ENCODE results near the gene C14orf119.
"Not testable (repeated sequence)": the region's sequence is repeated elsewhere in the genome, so short reads cannot be mapped to it uniquely, and the experiment has no call there.

C14orf119 gene

DNA sequence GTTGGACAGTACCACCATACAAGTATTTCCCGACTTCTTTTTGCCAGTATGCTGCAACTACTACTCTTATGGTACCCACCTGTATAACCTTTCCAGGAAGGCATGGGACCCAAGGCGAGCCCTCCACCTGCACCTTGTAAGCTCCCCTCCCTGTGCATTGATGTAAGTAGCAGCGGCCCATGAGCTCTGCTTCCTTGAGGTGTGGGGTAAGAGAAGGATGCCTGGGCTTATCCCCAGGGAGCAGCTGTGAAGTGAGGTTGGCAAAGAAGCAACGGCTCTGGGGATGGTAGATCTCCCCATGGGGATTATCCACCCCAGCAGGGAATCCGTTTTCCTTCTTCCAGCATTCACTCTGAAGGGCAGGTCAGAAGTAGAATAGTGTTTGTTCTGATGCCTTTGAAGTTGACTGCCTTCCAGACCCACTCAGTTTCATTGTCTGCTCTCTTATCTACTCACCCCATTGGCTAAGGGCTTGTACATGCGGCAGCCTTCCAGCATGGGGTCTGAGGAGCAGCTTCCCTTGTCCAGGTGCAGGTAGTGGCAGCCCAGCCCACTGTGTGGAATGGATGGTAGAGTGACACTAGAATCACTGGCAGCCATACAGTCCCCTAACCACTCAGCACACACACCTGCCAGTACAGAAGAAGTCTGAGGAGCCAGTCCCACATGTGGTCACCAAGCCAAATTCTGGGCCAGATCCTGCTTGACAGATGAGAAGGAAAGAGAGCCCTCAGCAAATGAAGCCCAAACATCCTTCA is 6.1 kb downstream of the C14orf119 start:
- intact Hi-C loops (cut with DNase I): no loop called here
- peak in 1 of 42 donors; percentile 0 for DNase-seq

DNA sequence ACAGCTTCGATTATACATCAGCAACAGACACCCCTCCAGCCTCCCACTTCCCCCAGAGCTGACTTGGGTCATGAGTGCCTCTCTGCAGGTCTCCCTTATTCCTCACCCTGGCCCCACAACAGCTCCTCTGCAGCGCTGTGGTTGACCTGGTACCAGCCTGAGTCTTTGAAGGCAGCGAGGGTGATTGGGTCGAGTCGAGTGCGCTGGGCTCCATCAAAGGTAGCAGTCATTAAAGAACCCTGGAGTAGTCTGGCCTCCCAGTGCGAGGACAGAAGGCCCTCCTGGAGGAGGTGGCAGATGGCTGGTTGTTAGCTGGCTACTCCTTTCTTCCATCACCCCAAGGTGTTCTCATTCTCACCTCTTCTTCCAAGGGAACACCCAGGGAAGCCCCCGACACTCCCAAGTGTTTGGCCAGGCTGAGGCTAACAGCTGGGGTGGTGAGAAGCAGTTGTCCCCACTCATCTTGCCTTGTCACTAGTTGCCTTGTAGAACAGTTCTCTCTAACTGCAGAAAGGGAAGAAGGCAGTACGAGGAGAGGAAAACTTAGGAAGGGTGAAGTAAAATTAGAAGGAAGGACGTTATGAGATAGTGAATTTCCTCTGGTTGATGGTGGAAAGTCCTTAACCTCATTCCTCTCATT is 6.8 kb downstream of the C14orf119 start:
- intact Hi-C loops (cut with DNase I): no loop called here
- DNase-seq: peak in 2 of 42 donors; percentile 0 to 17

DNA sequence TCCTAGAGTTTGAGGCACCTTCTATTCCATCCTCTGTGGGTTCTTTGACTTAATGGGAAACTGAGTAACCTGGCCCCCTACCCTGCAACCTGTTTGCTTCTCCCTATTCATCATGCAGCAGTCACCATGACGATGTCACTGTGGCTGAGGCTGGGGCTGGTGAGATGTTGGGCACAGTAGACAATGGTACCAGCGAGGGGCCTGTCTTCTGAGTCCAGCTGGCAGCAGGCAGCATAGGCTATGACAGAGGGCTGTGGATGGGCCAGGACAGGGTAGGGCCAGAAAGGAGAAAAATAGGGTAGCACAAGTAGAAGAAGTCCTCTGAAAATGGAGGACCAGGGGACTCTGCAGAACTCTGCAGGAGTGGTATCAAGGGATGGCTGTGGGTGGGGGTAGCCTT is 7.5 kb downstream of the C14orf119 start:
- intact Hi-C loops (cut with DNase I): no loop called here
- DNase-seq: peak in 14 of 42 donors; percentile 20 to 67 (median 42)

DNA sequence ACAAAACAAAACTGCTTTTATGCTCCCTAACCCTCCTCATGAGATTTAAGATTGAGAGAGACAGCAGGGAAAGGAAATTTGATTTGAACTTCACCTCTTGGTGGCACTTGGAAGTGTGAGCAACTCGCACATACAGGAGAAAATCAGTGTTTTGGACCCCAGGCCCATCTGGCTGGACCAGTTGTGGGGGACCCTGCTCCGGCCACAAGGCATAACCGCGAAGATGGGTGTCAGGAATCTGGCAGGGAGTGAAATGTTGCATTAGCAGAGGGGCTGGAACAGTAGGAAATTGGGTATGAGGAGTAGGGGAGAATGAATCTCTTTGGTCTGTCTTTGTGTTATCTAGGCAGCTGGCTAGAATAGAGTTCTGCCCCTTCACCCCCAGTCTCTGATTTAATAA is 8.3 kb downstream of the C14orf119 start:
- intact Hi-C loops (cut with DNase I): no loop called here
- no peak for DNase-seq

DNA sequence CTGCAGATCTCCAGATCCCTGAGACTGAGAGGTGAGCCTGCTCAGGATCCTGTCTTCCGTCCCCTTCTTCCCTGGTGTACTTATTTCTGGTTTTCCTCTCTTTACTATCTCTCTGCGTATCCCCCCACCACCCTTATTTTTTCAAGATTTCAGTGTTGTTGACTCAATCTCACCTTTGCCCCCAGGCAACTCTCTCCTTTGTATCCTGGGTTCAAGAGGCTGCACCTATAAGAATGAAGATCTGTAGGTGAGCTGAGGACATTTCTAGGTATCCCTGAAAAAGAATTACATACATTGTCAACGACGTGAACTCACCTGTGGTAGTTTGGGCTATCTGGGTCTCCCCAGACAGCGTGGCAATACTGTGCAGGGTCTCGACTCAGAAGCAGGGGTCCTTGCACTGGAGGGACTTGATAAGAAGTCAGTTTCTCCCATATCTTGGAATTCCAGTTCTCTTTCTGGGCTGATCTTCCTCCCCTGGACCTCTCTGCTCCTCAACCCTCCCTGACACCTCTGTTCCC is 8.8 kb downstream of the C14orf119 start:
- peak in 1 of 42 donors; percentile 2 for DNase-seq

DNA sequence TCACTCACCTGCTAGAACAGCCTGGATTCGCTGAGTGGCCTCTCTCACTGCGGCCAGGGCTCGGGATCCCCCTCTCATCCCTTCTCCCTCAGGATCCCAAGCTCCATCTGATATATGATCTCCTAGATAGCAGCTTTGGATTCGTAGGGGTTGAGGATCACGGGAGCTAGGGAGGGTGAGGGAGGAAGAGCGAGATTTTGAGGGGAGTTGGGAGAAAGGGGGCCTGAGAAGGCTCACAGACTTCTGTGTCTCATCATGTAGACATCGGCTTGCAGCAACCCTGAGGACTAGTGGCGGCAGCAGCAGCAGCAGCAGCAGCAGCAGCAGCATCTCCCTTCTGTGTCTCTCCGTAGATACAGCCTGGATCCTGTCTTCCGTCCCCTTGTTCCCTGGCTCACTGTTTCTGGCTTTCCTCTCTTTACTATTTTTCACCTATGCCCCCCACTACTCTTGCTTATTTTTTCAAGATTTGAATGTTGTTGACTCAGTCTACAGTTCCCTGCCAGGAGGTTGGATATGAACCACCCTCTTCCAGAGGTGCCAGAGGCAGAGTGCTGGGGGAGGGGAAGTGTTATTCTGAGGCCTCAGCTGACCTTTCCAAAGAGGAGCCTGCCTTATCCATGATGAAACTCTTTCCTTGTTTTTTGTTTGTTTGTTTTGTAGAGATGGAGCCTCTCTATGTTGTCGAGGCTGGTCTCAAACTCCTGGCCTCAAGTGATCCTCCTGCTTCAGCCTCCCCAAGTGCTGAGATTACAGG is 9.5 kb downstream of the C14orf119 start, which contains the start of gene CIROP:
Gene CIROP, minus strand, starts transcription at position 399 of the 757 bp plus-strand sequence. Its CDS starts 69 bp downstream, at position 330.
- intact Hi-C loops (cut with DNase I): no loop called here
- peak in 2 of 42 donors; percentile 4 to 32 for DNase-seq

More for the DNA sequence above, 8.8 kb downstream of the C14orf119 start:
- intact Hi-C loops (cut with DNase I): no loop called here

DNA sequence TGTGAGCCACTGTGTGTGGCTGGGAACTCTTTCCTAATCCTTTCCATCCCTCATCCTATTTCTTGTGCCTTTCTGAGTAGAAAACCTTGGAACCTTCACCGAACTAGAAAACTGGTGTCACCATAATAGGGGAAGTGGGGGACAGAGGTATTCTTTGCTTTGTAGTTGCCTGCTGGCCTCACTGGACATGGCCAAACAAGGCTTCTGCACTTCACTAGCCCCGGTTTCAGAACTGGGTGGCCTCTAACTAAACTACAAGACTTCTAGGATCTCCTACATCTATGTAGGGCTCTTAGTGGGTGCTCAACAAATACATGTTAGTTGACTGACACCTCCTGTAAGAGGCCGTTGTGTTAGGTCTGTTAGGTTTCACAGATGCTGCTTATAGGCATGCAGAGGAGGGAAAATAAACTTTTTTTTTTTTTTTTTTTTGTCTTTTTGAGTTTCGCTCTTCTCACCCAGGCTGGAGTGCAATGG is 10.1 kb downstream of the C14orf119 start:
- DNase-seq: peak in 1 of 42 donors; percentile 31
- intact Hi-C loops (cut with DNase I): no loop called here

DNA sequence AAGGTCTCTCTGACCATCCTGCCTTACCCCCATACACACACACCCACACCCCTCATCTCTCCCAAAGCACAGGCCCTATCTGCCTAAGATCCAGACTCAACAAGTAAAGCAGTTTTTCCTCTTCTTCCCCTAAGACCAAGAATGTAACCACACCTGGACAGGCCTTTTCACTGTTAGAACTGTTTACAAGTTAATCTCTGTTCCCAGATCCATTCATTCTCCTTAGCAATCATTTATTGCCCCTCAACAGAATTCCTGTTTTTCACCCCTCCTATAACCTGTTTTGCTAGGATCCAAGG is 11.4 kb downstream of the C14orf119 start:
- intact Hi-C loops (cut with DNase I): no loop called here
- DNase-seq: no peak

DNA sequence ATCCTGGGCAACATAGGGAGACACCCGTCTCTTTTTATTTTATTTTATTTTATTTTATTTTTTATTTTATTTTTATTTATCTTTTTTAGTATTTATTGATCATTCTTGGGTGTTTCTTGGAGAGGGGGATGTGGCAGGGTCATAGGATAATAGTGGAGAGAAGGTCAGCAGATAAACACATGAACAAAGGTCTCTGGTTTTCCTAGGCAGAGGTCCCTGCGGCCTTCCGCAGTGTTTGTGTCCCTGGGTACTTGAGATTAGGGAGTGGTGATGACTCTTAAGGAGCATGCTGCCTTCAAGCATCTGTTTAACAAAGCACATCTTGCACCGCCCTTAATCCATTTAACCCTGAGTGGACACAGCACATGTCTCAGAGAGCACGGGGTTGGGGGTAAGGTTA is 12.3 kb downstream of the C14orf119 start:
- intact Hi-C loops (cut with DNase I); DNase-seq: not testable (repeated sequence)

DNA sequence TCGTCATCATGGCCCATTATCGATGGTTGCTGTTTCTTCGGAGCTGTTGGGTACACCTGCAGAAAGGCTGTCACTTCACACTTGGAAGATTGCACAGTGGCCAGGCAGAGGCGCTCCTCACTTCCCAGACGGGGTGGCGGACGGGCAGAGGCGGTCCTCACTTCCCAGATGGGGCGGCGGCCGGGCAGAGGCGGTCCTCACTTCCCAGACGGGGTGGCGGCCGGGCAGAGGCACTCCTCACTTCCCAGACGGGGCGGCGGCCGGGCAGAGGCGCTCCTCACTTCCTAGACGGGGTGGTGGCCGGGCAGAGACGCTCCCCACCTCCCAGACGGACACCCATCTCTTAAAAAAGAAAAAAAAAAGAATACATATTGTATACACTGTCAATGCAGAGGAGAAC is 12.9 kb downstream of the C14orf119 start:
- DNase-seq; intact Hi-C loops (cut with DNase I): not testable (repeated sequence)

DNA sequence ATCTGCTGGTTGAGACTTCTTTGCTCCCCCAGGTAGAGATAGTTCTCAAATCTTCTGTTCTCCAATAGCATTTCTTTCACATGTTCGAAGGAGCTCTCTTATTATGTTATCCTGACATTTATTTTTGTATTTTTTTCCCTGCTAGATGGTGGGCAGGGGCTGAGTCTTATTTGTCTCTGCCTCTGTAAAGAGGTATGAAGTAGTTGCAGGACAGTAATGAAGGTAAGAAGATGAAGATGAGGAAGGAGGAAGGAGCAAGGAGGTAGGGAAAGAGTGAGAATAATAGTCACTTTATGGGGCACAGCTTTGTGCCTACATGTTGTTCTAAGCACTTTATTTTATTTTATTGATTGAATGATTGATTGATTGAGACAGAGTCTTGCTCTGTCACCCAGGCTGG is 14.5 kb downstream of the C14orf119 start:
- intact Hi-C loops (cut with DNase I): no loop called here
- no peak for DNase-seq

DNA sequence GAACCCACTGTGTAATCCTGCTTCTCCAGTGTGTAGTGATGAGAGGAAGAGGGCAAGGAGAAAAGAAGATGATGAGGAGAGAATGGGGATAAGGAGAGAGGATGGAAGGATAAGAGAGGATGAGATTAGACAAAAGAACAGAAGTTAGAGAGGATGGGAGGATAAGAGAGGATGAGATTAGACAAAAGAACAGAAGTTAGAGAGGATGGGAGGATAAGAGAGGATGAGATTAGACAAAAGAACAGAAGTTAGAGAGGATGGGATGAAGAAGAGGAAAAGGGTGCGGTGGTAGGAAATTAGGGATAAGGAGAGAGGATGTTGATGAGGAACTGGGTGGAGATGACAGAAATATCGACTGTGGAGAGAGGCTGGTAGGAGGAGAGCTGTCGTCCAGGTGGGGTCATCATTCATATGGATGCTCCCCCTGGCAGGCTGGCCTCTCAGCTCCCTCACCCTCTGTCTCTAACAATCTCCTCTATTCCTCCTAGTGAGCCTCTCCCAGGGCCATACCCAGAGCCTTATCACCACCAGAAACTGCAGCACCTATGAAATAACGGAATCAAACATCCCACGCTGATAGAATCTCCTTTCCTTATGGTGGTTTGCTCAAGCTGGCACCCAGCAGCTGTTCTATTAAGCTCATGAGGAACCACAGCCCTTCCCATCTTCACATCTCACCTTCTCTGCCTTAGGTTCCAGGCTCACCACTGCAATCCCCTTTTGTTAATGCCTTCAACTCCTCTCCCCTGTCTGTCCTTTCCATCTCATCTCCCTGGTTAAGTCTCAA is 15.5 kb downstream of the C14orf119 start:
- DNase-seq: peak in 1 of 42 donors; percentile 9
- intact Hi-C loops (cut with DNase I): no loop called here

DNA sequence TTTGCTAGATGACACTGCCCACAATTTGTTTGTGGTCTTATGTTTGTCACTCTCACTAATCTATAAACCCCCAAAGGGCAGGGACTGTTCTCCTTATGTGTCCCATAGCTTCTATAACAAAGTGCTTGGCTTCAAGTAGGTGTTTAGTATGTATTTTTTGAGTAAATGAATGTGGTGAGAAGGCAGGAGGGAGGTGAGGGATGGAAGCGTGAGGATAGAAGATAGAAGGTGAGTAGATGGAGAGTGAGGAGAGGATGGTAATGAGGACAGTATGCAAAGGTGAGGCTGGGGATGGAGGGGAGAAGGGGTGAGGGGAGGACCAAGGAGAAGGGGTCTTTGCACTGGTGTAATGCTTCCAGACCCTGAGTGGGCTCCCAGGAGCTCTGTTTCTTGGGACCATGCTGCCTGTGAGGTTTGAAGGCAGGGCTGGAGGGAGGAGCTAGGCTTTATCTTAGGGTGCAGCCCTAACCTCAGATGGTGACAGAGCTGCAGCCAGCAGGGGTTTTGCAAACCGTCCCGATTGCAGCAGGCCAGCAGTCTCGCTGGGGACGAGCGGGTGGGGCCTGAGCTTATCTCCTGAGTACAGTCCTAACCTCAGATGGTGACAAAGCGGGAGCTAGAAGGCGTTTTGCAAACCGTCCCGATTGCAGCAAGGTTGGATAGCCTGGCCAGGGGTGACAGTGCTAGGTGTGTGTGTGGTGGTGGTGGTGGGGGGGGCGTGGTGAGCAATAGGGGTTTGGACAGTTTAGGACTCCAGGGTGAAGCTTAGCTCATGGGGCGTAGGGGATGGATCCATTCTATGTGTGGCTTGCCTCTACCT is 17.3 kb downstream of the C14orf119 start:
- DNase-seq: peak in 3 of 42 donors; percentile 0 to 29 (median 18)
- intact Hi-C loops (cut with DNase I): no loop called here

DNA sequence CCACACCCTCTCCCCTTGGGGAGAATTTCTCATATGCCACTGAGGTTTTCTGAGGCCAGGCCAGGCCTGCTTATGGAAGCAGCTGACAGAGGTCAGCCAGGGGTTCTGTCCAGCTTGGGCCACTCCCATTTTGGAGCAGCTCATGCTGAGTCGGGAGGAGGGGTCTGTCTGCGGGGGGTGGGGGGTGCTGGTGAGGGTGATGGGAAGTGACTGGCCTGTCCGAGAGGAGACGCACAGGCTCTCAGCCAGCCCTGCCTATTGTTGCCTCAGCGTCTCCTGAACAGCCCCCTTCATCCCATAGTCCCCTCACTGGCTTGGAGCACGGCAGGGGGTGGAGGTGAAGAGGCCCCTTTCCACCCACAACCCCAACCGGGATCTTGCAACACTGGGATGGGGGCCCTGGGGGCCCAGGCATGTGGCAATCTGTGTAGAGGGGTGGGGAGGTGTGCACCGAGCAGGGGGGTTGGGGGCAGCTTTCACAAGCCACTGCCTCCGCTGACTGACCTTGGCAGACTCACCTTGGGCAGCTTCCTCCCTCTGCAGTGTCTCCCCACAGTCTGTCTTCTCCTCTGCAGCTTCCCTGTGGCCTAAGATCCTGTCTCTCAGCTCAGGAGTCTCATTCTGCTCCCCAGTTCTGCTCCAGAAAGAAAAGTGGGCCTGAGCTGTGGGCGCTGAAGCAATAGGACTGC is 18.3 kb downstream of the C14orf119 start:
- intact Hi-C loops (cut with DNase I): no loop called here
- DNase-seq: peak in 2 of 42 donors; percentile 14 to 29

DNA sequence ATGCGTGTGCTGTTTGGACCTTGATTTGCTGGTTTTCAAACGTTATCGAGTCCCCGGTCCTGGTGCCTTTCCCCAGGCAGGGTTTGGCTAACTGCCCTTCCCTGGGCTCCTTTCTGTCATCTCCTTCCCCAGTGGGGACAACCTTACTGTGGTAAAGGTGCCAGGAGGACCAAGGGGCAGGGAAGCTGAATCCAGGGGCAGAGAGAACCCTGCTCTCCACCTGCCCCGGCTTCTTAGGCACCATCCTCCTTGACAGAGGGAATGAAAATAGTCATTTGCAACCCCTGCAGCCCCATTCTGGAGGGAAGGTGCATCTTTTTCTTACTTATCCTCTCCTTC is 18.8 kb downstream of the C14orf119 start:
- peak in 1 of 42 donors; percentile 22 for DNase-seq
- intact Hi-C loops (cut with DNase I): no loop called here

DNA sequence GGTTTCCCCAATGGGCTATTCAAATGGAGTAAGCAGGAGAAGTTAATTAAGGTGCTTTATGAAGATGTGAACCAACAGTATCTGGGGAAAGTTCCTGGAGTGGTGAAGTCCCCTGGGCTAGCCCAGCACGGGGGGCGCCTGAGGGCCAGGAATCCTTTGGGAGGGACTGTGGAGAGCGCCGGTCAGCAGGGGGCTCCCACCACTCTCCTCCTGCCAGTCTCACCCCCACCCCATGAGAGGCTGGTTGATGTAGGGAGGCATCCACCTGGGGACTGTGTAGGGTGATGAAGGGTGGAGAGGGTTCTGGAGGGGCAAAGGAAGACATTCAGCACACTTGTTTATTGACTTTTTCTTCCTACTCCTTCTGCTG is 19.3 kb downstream of the C14orf119 start:
- DNase-seq: peak in 1 of 42 donors; percentile 4
- intact Hi-C loops (cut with DNase I): no loop called here

DNA sequence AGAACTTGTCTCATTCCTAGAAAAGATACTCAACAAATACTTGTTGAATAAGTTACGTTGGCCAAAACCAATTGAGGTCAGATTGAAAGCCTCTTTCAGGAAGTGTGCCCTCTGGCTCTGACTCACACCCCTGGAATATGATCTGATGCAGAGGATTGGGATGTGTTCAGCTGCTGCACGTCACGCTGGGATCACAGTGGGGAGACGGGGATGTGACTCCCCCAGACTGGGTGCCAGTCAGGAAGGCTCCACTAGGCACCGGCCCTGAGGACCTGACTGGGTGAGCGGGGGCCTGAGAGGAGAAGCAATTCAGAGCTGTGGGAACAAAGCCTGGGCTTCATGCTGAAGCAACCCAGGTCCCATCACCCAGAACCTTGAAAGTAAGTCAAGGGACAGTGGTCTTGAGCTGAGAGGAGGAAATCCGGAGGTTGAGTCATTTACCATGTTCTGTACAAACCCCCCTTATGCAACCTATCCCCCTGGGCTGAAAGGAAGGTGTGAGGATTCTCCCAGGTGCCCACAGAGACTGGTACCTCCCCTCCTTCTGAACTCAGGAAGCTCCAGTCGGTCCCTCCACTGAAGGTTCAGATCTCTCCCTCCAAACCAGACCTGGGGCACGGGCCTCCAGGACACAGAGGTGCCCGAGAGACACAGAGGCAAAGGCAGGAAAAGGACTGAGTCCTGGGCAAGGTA is 19.9 kb downstream of the C14orf119 start:
- DNase-seq: peak in 1 of 42 donors; percentile 29
- intact Hi-C loops (cut with DNase I): no loop called here
